ENCODE data around the gene RAB40C.

RAB40C gene

GRCh38 chr16:558298-559020 is 31.4 kb upstream of the RAB40C start:
- in situ Hi-C loops (cut with HindIII; ENCODE audit: low pct_ligation_motif_present, low pct_unique_long_range_greater_than_20kb, low sequenced_read_pairs) = no loop called here
- DNase-seq = peak; percentile 20

- in situ Hi-C loops (cut with HindIII; ENCODE audit: low pct_ligation_motif_present, low pct_unique_long_range_greater_than_20kb, low sequenced_read_pairs) = no loop called here
- DNase-seq = no peak
Measured at GRCh38 chr16:559021-559380, 30.9 kb upstream of the RAB40C start.

- no peak for DNase-seq
- in situ Hi-C loops (cut with HindIII; ENCODE audit: low pct_ligation_motif_present, low pct_unique_long_range_greater_than_20kb, low sequenced_read_pairs) = no loop called here
Measured at GRCh38 chr16:559411-560203, 30.3 kb upstream of the RAB40C start.

- in situ Hi-C loops (cut with HindIII; ENCODE audit: low pct_ligation_motif_present, low pct_unique_long_range_greater_than_20kb, low sequenced_read_pairs) = no loop called here
- DNase-seq = no peak
Measured at GRCh38 chr16:560204-560700, 29.6 kb upstream of the RAB40C start, which contains the start of gene PRR35. Gene PRR35, plus strand, starts transcription at chr16:560394. Its CDS starts 2,901 bp downstream, at chr16:563295.

GRCh38 chr16:560701-561412 is 29.0 kb upstream of the RAB40C start:
- no peak for DNase-seq

GRCh38 chr16:561413-561794 is 28.5 kb upstream of the RAB40C start:
- in situ Hi-C loops (cut with HindIII; ENCODE audit: low pct_ligation_motif_present, low pct_unique_long_range_greater_than_20kb, low sequenced_read_pairs) = no loop called here
- DNase-seq = no peak

More at GRCh38 chr16:560701-561412, 29.0 kb upstream of the RAB40C start:
- in situ Hi-C loops (cut with HindIII; ENCODE audit: low pct_ligation_motif_present, low pct_unique_long_range_greater_than_20kb, low sequenced_read_pairs) = no loop called here

- DNase-seq = no peak
- in situ Hi-C loops (cut with HindIII; ENCODE audit: low pct_ligation_motif_present, low pct_unique_long_range_greater_than_20kb, low sequenced_read_pairs) = no loop called here
Measured at GRCh38 chr16:561957-562938, 27.6 kb upstream of the RAB40C start.

- DNase-seq = no peak
- in situ Hi-C loops (cut with HindIII; ENCODE audit: low pct_ligation_motif_present, low pct_unique_long_range_greater_than_20kb, low sequenced_read_pairs) = no loop called here
Measured at GRCh38 chr16:563072-563644, 26.7 kb upstream of the RAB40C start.

GRCh38 chr16:564690-565418 is 25.0 kb upstream of the RAB40C start:
- in situ Hi-C loops (cut with HindIII; ENCODE audit: low pct_ligation_motif_present, low pct_unique_long_range_greater_than_20kb, low sequenced_read_pairs) = no loop called here

GRCh38 chr16:565419-566330 is 24.2 kb upstream of the RAB40C start:
- in situ Hi-C loops (cut with HindIII; ENCODE audit: low pct_ligation_motif_present, low pct_unique_long_range_greater_than_20kb, low sequenced_read_pairs) = no loop called here
- DNase-seq = no peak

More at GRCh38 chr16:564690-565418, 25.0 kb upstream of the RAB40C start:
- DNase-seq = no peak

- peak; percentile 45 for DNase-seq
- in situ Hi-C loops (cut with HindIII; ENCODE audit: low pct_ligation_motif_present, low pct_unique_long_range_greater_than_20kb, low sequenced_read_pairs) = no loop called here
Measured at GRCh38 chr16:566475-567372, 23.1 kb upstream of the RAB40C start, which contains the start of gene NHLRC4. Gene NHLRC4, plus strand, starts transcription at chr16:567005. Its CDS starts 1,043 bp downstream, at chr16:568048.

- no peak for DNase-seq
- in situ Hi-C loops (cut with HindIII; ENCODE audit: low pct_ligation_motif_present, low pct_unique_long_range_greater_than_20kb, low sequenced_read_pairs) = no loop called here
Measured at GRCh38 chr16:567373-568256, 22.3 kb upstream of the RAB40C start.

GRCh38 chr16:568401-569258 is 21.2 kb upstream of the RAB40C start:
- no peak for DNase-seq
- in situ Hi-C loops (cut with HindIII; ENCODE audit: low pct_ligation_motif_present, low pct_unique_long_range_greater_than_20kb, low sequenced_read_pairs) = no loop called here
